ENCODE results near the gene NBEA.

The NBEA gene

GRCh38 chr13:35526577-35526976 is 584.5 kb downstream of the NBEA start:
- no peak for FAIRE-seq

GRCh38 chr13:35527451-35527850 is 585.4 kb downstream of the NBEA start:
- FAIRE-seq, result no peak

DNA sequence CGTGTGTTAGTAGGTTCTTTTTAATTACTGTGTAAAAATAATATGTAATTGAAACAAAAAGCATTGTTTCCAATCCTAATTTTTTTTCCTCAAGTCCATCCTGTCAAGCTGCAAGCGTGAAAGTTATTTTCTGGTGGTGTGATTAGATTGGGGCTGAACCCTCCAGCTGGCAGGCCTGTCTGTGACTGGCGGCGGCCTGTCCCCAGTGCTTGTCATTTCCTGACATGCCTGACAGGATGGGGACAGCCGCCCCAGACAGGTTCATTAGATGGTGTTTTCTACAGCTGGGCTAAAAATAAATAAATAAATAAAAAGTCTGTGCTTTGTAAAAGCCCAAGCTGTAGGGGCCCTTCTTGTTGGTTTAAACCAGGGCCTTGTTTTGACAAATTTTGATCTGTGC is 588.1 kb downstream of the NBEA start:
- FAIRE-seq, result no peak

DNA sequence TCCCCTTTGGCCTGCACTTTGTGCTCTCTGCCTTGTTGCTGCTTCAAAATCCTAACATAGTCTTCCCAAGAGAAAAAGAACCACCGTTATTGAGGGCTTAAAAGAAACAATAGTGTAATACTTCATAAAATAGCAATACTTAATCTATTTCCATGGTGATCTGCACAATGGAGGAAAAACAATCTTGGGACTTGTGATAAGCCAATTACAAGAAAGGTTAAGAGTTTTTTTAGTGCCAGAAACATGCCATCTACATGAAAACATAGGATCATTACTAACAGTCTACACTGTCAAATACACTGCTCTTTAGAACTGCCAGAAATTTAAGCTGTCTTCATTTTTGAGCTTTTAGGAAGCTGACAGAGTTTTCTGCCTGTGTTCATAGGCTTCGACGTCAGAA is 588.5 kb downstream of the NBEA start:
- FAIRE-seq, result no peak

- FAIRE-seq, result no peak
Measured at GRCh38 chr13:35531526-35531925, 589.5 kb downstream of the NBEA start.

- FAIRE-seq, result no peak
Measured at GRCh38 chr13:35534343-35534742, 592.3 kb downstream of the NBEA start.

GRCh38 chr13:35548790-35549189 is 606.7 kb downstream of the NBEA start:
- FAIRE-seq, result no peak

GRCh38 chr13:35549481-35549880 is 607.4 kb downstream of the NBEA start:
- no peak for FAIRE-seq

- no peak for FAIRE-seq
Measured at GRCh38 chr13:35552172-35552844, 610.2 kb downstream of the NBEA start.

GRCh38 chr13:35554972-35555623 is 613.0 kb downstream of the NBEA start:
- no peak for FAIRE-seq

GRCh38 chr13:35557475-35557874 is 615.4 kb downstream of the NBEA start:
- no peak for FAIRE-seq

GRCh38 chr13:35561540-35561939 is 619.5 kb downstream of the NBEA start:
- FAIRE-seq, result peak; percentile 76

- no peak for FAIRE-seq
Measured at GRCh38 chr13:35565273-35565672, 623.2 kb downstream of the NBEA start.

GRCh38 chr13:35566340-35566739 is 624.3 kb downstream of the NBEA start:
- FAIRE-seq, result no peak

GRCh38 chr13:35567406-35567980 is 625.4 kb downstream of the NBEA start:
- FAIRE-seq, result no peak

- no peak for FAIRE-seq
Measured at GRCh38 chr13:35573639-35574038, 631.6 kb downstream of the NBEA start.

- FAIRE-seq, result no peak
Measured at GRCh38 chr13:35592457-35592856, 650.4 kb downstream of the NBEA start.

DNA sequence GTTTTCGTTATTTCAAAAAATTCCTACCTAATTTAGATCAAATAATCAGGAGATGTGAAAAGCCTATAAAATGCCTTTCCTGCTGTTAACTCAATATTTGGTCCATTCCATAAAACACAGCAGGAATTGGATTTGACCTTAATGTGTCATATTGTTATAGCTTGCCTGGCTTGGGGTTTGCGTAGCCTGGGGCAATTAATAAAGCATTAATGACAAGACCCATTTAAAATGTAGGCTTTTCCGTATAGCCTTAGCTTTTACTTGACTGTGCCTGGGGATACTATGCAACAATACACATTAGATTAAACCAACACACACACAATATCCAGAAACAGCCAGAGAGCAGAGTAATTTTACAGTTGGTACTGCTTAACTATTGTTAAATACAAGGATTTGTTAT is 651.6 kb downstream of the NBEA start:
- FAIRE-seq, result no peak

DNA sequence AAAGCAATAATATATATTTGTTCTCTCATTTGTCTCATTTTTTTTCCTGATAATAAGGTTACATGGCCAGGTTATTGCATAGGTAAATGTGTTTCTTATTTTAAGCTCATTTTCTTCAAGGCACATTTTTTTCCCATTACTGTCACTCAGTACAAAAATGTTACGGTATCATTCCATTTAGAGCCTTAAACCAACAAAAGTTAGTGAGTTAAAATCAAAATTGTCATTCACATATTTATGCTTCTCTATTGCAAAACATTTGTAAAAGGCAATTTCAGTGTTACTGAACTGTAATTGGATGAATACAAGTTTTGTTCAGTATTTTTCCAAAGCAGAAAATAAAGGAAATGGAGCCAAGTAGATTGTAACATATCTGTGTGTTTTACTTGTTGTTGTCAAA is 652.0 kb downstream of the NBEA start:
- no peak for FAIRE-seq

DNA sequence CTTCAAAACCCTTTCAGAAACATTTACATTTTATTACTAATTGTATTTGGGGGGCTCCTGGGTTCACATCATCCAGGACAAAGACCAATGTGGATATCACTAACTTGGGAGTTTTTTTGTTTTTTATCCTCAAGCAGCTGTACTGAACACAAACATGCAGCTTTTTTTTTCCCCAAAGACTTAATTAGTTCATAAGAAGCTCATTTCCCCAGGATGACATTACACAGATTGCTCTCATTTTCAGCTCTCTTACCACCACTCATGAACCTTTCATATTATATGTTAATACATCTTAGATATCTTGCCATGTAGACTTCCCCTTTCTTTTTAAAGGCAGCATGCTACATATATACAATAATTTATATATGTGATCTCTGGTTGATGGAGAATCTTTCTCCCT is 653.1 kb downstream of the NBEA start:
- FAIRE-seq, result no peak

- FAIRE-seq, result no peak
Measured at GRCh38 chr13:35596321-35597030, 654.4 kb downstream of the NBEA start.

GRCh38 chr13:35597451-35597850 is 655.4 kb downstream of the NBEA start:
- FAIRE-seq, result no peak

DNA sequence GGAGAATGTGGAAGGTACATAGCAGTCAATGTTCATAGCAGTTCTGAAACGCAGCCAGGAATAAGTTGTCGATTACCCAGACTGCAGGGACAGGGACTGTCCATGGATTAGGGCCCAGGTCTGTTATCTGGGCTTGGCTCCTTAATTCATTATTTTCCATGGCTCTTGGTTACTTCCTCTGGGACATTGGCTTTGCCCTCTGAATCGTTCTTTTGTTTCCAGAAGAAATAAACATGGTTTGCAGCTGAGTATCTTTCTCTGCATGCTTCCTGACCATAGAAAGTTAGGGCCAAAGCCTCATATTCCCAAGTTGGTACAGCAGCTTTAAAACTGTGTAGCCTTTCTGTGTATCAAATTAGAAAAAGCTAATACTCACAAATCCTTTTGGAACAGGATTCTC is 656.2 kb downstream of the NBEA start:
- no peak for FAIRE-seq

GRCh38 chr13:35598790-35599369 is 656.8 kb downstream of the NBEA start:
- FAIRE-seq, result no peak
